NK-92 treated with Interleukin-12 subunit alpha and Interleukin-12 subunit beta, amount 100 ng/mL, for 24 hours (cell line): ENCODE data around the gene CSMD2.

Experiments
- DNase-seq: peaks from one replicate; lab custom pipeline; 2025; lab: John Stamatoyannopoulos, UW

CSMD2 gene

DNA sequence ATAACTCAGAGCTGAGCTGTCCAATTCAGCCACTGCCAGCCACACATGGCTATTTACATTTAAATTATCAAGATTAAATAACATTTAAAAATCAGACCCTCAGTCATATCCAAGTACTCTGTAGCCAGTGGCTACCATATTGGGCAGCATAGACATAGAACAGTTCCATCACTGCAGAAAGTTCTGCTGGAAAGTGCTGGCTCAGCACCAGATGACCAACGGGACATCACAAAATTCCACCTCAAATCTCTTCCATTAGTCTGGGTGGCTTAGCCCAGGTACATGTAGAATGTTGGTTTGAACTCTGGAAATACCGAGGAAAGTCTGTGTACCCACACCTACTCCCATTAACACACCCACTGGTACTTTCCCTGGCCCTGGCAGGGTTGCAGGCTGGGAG lies 563.3 kb downstream of the CSMD2 start:
- DNase-seq, result no peak

DNA sequence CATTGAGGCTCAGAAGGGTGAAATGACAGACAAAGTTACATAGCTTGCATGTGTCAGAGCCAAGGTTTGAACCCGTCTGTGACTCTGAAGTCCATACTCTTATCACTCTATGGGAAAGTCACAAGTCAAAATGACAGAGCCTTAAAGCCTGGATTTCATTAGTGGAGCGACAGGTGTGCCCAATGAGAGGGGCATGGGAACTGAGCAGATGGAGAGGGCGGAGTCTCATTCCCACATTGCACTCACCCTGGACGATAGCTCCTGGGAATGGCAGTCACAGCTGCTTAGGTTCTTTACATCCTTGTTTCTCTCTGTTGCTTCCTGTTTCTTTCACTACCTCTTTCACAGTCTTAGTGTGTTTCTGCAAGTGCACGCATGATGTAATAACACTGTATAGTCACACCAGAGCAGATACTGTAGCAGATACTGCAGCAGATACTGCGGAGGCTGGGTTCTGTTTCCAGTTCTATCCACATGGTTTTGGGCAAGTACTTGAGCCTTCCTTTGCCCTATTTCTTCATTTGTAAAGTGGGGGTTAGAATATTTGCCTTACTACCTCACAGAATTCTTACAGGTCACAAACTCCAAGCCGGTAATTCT lies 565.4 kb downstream of the CSMD2 start:
- DNase-seq, result no peak

DNA sequence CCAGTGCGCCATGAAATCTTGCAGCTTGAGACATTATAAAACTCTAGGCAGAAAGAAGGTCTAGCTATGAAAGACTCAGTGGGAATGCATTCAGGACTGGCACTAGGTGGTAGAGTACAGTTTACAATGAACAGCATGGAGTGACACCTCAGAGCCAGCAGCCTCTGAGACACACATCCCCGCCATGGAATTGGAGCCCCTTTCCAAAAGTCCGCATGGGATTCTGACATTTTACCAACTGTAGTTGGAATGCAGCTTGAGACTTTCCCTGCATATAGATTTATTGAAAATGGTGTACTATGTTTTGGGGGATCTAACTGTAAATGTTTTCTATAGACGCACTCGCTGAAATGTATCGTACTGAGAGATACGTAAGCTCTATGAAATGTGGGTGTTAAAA lies 576.3 kb downstream of the CSMD2 start:
- no peak for DNase-seq

DNA sequence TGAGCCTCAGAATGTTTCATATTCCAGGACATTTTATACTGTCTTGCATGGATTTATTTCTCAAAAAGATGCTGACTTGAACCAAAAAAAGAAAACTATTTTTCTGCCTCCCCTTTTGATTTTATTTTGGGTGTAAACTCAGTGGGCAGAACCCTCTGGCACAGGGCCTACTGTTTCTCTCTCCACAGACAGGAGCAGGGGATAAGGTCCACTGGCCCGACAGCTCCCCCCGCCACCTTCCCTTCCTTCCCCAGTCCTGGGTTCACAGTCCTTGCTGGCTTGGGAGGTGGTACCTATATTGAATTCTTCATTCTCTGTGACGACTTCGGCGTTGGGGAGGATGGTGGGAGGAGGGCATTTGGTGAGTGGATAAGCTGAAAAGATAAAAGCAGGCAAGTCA lies 578.2 kb downstream of the CSMD2 start:
- DNase-seq, result no peak

DNA sequence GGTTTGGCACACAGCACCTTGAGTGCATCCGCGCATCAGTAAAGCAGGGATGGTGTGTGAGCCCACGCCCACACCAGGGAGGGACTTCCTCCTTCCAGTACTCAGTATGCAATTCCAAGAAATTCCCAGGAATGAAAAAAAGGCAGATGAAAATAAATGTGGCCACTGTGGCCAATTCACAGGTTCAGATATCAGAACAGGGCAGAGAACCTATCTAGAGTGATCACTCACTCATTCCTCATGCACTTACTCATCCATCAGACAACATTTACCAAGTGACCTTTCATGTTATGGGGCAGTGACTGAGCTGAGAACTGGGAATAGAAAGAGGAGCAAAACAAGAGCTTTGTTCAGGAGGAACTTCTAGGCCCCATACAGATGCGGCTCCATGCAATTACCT lies 578.9 kb downstream of the CSMD2 start:
- no peak for DNase-seq

DNA sequence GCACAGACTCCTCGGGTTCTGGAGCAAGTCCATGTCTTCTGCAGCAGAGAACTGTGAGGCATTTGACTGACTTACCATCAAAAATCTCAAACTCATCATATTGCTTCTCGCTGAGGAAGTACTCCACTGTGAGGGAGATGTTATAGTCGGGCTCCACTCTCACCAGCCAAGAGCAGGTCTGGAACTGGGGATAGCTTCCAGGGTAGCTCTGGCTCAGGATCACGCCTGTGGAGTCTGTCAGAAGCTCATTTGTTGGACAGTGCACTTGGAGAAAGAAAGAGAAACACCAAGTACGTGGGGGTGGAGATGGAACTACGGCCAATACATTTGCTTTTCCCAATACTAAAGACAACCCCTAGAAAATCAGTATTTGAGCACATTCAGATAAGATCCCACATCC lies 581.5 kb downstream of the CSMD2 start:
- DNase-seq, result no peak

DNA sequence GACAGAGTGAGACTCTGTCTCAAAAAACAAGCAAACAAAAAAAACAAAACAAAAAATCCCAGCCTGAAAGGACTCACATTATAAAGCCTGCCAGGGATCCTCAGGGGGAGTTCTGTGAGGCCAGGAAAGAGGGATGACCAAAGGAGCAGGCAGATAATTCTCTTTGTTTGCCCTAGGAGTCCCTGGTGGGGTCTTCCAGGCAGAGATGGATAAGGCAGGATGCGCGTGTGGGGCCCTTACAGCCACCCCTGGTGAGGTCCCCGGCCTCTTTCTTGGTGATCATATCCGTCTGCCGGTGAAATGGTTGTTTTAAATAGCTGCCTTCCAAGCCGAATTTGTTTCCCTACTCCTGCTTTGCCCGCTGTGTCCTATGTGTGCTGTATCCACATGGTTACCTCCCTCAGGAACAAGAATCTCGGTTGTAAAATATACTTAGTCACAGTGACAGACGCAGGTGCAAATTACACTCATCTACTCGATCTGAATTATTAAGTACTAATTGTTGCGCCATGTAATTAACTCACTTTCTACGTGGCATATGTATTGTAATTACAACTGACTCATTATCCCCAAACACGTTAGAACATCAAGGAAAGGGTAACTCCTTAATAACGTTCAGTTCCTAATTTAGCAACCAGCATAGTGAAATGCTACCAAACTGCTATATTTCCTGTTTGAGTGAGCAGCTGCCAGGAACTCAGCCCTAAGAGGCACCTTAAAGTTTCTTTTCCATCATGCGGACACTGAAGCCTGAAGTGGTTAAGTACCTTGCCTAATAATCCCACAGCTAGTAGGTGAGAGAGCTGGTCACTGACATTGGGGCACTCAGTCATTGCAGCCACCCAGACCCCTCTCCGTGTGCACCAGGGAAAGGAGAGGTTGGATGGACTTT lies 586.2 kb downstream of the CSMD2 start:
- DNase-seq, result no peak

DNA sequence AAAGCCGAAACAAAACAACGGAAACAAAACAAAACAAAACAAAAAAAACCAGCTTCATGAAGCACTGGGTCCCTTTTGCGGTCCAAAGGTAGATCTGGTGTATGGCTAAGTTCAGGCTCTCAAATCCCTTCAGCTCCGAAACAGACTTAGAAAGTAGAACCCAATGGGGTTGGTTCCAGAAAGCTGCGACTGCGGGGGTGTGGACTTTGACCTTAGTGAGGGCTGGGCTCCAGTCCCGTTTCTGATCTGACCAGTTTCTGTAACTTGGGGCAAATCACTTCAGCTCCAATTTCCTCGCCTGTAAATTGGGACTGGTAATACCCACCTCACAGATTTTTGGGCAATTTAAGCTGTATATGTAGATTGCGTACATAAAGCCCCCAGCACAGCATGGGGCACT lies 587.4 kb downstream of the CSMD2 start:
- DNase-seq, result no peak

DNA sequence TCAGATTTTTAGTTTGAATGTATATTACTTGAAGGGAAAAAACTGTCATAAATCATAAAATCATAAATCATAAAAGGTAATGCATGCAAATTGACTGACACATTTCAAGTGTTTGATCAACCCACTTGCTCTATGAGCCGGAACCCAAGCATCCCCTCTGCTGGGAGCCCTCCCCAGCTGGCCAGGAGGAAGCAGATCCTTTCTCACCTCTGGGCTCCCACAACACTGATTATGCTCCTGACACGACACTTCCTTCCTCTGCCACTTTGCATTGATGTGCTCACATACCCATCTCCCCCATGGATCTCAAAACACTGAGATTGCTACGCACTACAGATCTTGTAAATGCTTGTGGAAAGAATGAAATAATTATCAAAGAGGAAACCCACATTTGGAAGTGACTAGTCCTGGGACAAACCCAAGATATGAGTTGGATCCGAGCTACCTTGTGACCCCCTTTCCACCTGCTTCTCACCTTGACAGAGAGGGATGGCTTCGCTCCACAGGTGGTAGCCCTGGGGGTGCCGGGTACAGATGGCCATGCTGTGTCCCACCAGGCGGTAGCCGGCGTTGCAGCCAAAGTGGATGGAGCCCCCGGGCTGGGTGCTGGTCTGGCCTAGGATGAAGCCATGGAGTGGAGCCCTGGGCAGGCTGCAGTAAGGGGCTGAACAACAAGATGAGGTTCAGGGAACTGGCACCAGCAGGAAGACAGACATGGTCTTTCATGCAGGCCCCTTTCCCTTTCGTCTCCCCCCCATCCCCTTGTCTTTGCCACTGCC lies 588.0 kb downstream of the CSMD2 start:
- no peak for DNase-seq

DNA sequence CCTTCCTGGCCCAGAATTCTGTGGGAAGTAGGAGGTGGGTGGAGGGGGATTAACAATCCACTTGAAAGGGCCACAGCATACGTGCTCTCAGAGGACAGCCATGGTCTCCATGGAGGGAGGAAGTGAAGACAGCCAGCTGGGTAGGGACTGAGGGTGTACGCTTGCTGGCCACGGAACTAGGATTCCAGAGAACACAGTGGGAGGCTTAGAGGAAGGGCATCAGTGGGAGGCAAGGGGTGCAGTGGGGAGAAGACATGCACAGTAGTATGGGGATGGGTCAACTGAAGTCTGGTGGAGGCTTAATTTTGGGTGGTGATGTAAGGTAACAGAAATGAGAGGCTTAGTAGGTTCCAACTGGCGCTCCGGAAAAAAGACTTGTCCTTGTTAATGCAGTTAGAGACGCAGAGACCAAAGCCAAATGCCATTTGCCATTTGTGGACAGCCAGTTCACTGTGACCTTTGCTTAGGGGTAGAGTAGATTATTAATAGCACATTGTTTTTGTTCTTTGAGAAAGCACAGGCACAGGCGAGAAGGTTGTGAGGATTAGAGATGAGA lies 589.6 kb downstream of the CSMD2 start:
- no peak for DNase-seq

DNA sequence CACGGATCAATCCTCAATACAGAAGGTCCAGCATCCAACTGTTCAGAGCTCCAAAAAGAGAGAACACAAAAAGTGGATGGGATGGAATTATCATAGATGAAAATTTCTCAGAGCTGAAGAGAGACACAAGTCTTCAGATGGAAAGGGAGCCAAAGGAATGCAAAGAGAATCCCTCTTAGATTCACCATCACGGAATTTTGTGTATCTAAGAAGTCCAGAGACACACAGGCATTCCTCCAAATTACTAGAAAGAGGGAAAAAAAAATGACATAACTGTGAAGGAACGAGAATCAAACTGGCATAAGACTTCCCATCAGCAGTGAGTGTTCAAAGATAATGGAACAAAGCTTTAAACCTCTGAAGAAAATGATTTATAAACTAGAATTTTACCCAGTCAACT lies 591.4 kb downstream of the CSMD2 start:
- DNase-seq, result no peak

DNA sequence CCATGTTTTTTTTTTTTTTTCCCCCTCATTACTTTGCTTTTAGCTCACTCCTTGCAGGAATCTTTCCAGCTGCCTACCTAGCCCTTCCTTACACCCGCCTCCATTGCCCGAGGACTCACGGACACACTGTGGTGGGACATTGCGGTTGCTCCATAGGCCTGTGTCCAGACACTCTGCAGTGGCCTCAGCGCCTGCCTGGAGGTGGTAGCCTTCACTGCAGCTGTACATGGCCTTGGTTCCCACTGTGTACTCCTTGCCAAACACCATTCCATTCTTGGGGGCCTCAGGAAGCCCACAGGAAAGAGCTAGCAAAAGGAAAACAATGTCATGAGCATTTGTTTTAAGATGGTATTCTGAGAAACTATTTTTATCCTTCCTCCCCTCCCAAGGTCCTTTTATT lies 592.6 kb downstream of the CSMD2 start:
- DNase-seq, result no peak

DNA sequence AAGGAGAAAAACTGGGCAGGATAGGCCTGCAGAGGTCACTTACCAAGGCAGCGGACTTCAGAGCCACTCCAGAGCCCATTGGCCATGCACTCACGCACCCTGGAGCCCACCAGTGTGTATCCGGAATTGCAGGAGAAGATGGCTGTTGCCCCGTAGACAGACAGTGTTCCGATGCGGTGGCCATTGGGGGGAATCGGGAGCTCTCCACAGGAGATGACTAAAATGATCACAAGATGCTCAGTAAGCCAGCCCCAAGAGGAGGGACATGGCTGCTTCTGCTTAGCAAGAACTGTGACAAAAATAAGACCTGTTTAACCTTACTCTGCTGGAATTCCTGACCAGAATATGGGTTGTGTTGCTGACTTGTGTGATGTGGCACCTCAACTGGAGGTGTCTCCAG lies 595.7 kb downstream of the CSMD2 start:
- no peak for DNase-seq

DNA sequence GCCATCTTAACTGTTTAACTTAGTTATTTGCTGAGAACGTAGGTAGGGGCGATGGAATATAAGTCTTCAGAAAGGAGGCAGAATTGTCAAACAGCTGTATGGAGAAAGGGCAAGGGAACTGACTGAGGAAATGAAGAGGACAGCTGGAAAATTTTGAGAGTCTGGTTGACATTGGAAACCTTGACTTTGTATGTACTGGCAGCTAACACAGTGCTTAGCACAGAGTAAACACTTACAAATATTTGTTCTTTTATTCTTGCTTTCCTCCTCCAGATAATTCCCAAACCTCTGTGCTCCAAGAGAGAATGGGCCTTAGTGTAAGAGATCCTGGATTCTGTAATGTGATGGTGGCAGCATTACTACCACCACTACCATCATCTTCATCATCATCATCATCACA lies 601.3 kb downstream of the CSMD2 start:
- DNase-seq, result no peak

DNA sequence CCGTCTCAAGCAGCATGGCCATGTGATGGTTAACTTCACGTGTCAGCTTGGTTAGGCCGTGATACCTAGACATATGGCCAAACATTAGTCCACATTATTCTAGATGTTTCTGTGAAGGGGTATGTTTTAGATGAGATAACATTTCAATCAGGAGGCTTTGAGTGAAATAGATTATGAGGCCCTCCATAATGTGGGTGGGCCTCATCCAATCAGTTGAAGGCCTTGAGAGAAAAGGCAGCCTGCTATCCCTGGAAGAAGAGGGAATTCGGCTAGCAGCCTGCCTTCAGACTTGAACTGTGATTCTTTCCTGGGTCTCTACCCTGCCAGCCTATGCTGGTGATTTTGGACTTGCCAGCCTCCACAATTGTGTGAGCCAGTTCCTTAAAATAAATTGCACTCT lies 602.5 kb downstream of the CSMD2 start:
- no peak for DNase-seq

DNA sequence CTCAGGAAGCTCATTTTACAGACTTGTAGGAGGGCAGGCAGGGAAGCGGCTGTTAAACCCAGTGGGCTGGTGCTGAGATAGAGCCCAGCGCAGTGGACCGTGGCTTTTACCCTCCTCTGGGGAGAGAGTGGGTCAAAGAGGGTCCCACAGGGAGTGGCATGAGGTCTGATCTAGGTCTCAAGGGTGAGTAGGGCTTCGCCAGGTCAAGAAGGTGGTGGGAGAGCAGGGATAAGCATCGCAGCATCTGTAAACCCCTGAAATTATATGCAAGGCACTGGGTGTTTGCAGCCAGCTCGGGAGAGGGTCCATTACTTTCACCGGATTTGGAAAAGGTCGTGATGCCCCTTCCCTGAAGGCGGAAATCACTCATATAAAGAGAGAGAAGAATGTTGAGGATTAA lies 603.5 kb downstream of the CSMD2 start:
- DNase-seq, result no peak

DNA sequence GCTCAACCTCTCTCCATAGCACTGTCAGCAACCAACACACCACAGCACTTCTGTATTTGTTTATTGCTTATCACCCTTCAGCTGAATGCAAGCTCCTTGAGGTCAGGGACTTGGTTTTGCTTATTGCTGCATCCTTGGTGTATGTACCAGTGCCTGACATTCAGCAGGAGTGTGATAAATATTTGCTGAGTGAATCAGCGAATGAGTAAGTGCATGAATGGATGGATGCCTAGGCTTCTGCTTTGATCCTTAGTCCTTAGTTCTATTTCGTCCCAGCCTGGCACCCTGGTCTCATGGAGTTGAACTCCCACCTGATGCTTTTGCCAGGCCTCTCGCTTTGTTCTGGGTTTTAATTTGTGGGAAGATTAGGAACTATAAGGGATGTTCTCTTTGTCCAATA lies 604.4 kb downstream of the CSMD2 start:
- DNase-seq, result no peak

DNA sequence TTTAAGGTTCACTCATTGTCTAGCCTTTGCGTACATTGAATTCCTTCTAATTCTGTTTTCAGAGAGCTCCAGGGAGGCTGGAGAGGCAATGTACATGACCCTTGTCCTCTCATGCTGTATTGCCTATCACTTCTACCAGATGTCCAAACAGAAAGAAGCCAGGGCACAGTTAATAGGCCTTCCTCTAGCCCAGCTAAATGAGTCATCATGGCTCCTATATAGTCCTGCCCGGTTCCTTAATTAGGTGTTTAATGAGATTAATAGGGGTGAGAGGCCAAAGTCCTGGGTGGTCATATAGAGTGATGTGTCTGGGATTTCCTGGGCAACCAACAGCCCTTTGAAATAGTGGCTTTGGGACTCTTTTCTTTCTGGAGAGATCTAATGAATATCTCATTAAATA lies 616.3 kb downstream of the CSMD2 start:
- DNase-seq, result no peak

DNA sequence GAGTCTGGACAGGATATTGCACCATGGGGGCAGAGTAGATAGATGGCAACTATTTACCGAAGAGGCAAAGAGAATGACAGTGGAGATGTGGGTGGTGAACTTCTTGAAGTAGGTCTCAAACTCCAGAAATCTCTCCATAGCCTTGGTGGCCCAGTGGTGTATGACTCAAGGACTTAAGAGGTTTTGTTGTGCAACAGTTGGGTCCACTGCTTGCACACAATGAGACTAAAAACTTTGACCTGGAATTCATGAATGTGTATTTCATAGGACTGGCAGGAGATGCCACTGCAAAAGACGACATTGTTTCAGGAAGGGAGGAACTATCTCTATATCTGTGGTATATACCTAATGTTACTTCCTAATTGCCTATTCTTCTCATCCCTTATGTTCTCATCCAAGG lies 616.7 kb downstream of the CSMD2 start:
- DNase-seq, result no peak

DNA sequence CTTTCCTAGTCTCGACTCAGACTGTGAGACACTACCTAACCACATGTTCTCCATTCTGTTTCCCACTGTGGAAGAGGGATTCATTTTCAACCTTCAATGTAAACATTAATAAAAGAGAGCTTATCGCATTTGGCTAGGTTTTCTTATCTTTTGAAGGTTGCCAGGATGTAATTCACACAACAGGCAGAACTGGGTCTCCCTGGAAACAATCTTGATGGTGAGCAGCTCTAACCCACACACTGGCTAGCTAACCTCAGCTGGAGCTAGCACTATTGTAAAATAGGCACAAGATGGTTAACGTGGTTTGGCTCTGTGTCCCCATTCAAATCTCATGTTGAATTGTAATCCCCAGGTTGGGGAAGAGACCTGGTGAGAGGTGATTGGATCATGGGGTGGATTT lies 617.5 kb downstream of the CSMD2 start:
- DNase-seq, result no peak

DNA sequence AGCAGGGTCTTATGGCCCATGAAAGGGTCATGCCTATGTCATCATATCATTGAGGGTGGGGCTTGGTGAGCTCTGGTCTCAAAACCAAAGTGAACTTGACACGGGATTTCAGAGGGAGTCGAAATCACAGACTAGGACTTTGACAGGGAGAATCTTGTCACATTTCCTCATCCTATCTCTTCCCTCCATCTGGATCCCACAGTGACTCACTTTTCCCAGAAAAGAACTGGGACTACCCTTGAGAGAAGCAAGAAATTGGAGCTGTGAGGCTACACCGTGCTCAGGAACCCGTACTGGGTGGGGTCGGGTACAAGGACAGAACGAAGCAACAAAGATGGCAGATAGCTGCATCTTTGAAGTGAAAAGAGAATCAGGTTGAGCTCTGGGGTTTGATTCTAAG lies 623.1 kb downstream of the CSMD2 start:
- DNase-seq, result no peak

DNA sequence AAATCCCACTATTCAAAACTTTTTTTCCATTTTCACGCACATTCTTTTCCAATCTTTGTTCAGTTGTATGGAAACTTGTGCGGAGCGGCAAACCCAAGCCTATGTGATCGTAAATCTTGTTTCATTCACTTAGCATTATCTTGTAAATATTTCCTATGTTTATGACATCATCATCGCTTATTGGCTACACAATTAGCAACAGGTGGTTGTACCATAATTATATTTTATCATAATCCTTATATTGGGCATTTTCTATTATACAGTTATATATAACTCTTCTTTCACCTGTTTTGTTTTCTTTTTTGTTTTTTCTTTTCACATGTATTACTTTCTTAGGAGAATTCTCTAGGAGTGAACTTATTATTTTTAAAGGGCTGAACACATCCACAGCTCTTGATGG lies 627.1 kb downstream of the CSMD2 start:
- DNase-seq, result no peak

DNA sequence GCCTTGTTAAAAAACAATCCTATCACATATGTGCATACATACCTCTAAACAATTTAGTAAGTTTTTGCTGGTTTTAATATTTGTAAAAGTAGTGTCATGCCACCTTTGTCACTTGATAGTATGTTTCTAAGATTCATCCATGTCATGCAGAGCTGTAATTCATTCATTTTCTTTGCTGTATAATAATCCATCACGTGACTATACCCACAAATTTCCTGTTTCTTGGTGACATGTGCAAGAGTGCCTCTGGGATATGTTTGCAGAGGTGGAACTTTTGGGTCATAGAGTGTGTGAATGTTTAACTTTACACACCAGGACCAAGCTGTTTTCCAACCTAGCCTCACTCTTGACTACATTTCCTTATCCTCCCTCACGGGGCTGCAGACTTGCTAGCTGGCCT lies 629.7 kb downstream of the CSMD2 start:
- DNase-seq, result no peak
